Karpas-422 (cell line): ENCODE results near the gene CSTB. TPM values are rescaled to one million over a fixed set of nuclear protein-coding genes. Genes with fewer than 3 reads are reported as not detected.

Experiments
- DNase-seq: peaks from one replicate; pipeline ENCODE4 v3.0.0-alpha.2; 2015
- H2AFZ ChIP-seq: fragments of 200-600 bp; sonication (generic); 2 replicates; pipeline ENCODE4 v1.6.1; 2014; ENCODE audit warnings: antibody characterized with exemption, low read length, mixed read lengths
- H3K27ac ChIP-seq: fragments of 200-600 bp; sonication (generic); 2 replicates; pipeline ENCODE4 v1.5.1; 2014; ENCODE audit warnings: mild to moderate bottlenecking, low read length, moderate library complexity
- H3K27me3 ChIP-seq: fragments of 200-600 bp; sonication (generic); 2 replicates; pipeline ENCODE4 v1.6.1; 2014; ENCODE audit warnings: low read length, mixed read lengths
- H3K36me3 ChIP-seq: fragments of 200-600 bp; sonication (generic); 2 replicates; pipeline ENCODE4 v1.6.1; 2014; ENCODE audit warnings: low read length, mixed read lengths; ENCODE audit not compliant: insufficient read depth
- H3K4me1 ChIP-seq: fragments of 200-600 bp; sonication (generic); 2 replicates; pipeline ENCODE4 v1.6.1; 2014; ENCODE audit warnings: mild to moderate bottlenecking, low read length, mixed read lengths
- H3K4me2 ChIP-seq: fragments of 200-600 bp; sonication (generic); 2 replicates; pipeline ENCODE4 v1.6.1; 2014; ENCODE audit warnings: low read length, low read depth, mild to moderate bottlenecking; ENCODE audit not compliant: poor library complexity, severe bottlenecking
- H3K4me3 ChIP-seq: fragments of 200-600 bp; sonication (generic); 2 replicates; pipeline ENCODE4 v1.5.1; 2014; ENCODE audit warnings: mild to moderate bottlenecking, antibody characterized with exemption, low read length, mixed read lengths
- H3K79me2 ChIP-seq: fragments of 200-600 bp; sonication (generic); 2 replicates; pipeline ENCODE4 v1.6.1; 2014; ENCODE audit warnings: mild to moderate bottlenecking, low read length, mixed read lengths
- H3K9ac ChIP-seq: fragments of 200-600 bp; sonication (generic); 2 replicates; pipeline ENCODE4 v1.6.0; 2014; ENCODE audit warnings: low read length
- H3K9me2 ChIP-seq: fragments of 200-600 bp; sonication (generic), shearing (Covaris generic); replicated peaks from 2 replicates; pipeline ENCODE4 v1.6.0; 2014; ENCODE audit warnings: mild to moderate bottlenecking, low read length, moderate library complexity; ENCODE audit not compliant: insufficient read depth
- H3K9me3 ChIP-seq: fragments of 300-700, 200-600 bp; sonication (generic); 2 replicates; pipeline ENCODE4 v1.6.1; 2014; ENCODE audit warnings: low read length, mixed read lengths
- H4K20me1 ChIP-seq: fragments of 200-600 bp; sonication (generic); 2 replicates; pipeline ENCODE4 v1.6.1; 2014; ENCODE audit warnings: mild to moderate bottlenecking, antibody characterized with exemption, low read length, low read depth; ENCODE audit not compliant: insufficient read depth
- total RNA-seq: library from RNA; depleted of rRNA; stranded (reverse); fragments of >200 nt; shearing (Covaris generic); gene quantifications from 2 replicates; pipeline ENCODE4 v1.2.3, GENCODE V29; 2014; ENCODE audit warnings: low replicate concordance

CSTB gene
- total RNA-seq, 1 experiment from 2014 or later: 28.0 TPM

DNA sequence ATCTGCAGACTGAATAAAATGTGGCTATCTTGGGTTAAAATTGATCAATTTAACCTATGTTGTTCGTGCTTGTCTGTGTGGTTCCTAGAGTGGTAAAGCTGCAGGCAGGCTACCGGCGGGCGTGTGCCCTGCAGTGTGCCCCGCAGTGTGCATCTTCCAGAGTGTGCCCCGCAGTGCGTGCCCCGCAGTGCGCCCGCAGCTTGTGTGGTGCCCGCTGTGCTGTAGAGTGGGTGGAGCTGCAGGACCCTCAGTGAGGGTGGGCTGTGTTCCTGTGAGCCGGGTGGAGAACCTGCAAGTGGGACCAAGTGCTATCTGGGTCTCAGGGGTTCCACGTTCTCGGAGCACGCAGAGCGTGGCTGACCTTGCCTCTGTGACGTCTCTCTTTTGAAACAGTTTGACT lies 24.0 kb upstream of the CSTB start:
- Histone ChIP-seq H3K36me3 (peaks cover 24% of the 10 kb centered on the region), H3K79me2 (peaks cover 2% of the 10 kb centered on the region; the same call in 1 of the 2 replicates), H3K27me3 (no peaks in the 10 kb centered on the region), H3K9me3 (no peaks in the 10 kb centered on the region), H3K4me3 (no peak overlapping the region), H3K4me2 (no peak overlapping the region), H3K27ac (no peak overlapping the region), H3K4me1 (peaks cover 12% of the 10 kb centered on the region), H4K20me1 (no peaks in the 10 kb centered on the region), H3K9ac (no peak overlapping the region), H3K9me2 (no peaks in the 10 kb centered on the region), H2AFZ (no peak overlapping the region)
- no peak for DNase-seq

DNA sequence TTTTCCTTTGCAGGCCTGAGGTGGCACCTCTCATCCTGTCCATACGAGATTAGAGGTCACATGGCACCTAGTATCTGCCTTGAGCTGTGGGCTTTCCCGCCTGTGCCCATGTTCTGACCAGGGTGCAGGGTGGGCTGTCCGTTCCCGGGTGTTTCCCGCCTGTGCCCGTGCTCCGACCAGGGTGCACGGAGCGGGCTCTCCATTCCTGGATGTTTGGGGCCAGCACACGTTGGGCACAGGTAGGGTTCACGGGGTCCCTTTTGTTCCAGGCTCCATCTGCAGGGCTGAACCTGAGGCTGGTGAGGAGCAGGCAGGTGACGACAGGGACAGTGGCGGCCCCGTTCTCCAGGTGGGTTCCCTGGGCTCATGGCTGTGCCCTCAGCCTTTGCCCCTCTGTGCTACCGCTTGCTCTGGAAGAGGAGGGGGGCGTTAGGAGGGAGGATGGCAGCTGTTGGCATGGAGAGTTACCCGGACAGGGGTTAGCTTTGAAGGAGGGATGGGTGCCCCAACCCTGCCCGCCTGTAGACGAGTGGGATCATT lies 23.3 kb upstream of the CSTB start:
- Histone ChIP-seq H3K4me1 (peaks cover 4% of the 10 kb centered on the region), H3K9me3 (no peaks in the 10 kb centered on the region), H3K4me2 (no peak overlapping the region), H3K36me3 (peaks cover 24% of the 10 kb centered on the region), H3K9ac (no peak overlapping the region), H3K27ac (no peak overlapping the region), H3K4me3 (no peak overlapping the region), H3K27me3 (no peaks in the 10 kb centered on the region), H4K20me1 (0 out of 2 replicates have a peak, but pooled peaks cover 5% of the 10 kb centered on the region), H3K79me2 (peaks cover 7% of the 10 kb centered on the region; the same call in 1 of the 2 replicates), H2AFZ (no peak overlapping the region), H3K9me2 (no peaks in the 10 kb centered on the region)
- DNase-seq: no peak

- Histone ChIP-seq H4K20me1 (peaks cover 9% of the 10 kb centered on the region; the same call in 1 of the 2 replicates), H3K4me2 (no peak overlapping the region), H2AFZ (no peak overlapping the region), H3K9me2 (no peaks in the 10 kb centered on the region), H3K9me3 (no peaks in the 10 kb centered on the region), H3K4me1 (no peaks in the 10 kb centered on the region), H3K4me3 (no peak overlapping the region), H3K36me3 (peaks cover 32% of the 10 kb centered on the region), H3K27me3 (no peaks in the 10 kb centered on the region), H3K79me2 (peaks cover 12% of the 10 kb centered on the region; the same call in 1 of the 2 replicates), H3K9ac (no peak overlapping the region), H3K27ac (no peak overlapping the region)
- no peak for DNase-seq
These were observed 22.0 kb upstream of the CSTB start for GRCh38 chr21:43797925-43798715.

DNA sequence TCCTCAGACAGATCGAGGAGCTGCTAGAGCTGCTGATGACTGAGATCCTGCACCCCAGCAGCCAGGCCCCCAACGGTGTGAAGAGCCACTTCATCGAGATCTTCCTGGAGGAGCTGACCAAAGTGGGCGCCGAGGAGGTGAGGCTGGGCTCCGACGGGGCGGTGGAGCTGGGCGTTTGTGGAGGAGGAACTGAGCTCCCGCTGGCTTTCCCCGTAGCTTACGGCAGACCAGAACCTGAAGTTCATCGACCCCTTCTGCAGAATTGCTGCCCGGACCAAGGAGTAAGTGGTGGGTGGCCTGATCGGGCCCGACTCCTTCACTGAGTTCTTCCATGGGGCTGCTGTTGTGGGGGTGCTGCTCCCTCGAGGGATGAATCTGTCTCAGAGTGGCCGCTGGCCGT lies 21.3 kb upstream of the CSTB start:
- Histone ChIP-seq H3K9me2 (no peaks in the 10 kb centered on the region), H3K36me3 (peaks cover 39% of the 10 kb centered on the region), H3K9me3 (no peaks in the 10 kb centered on the region), H3K4me2 (no peak overlapping the region), H4K20me1 (peaks cover 9% of the 10 kb centered on the region; the same call in 1 of the 2 replicates), H3K79me2 (peaks cover 19% of the 10 kb centered on the region), H3K27ac (no peak overlapping the region), H3K27me3 (no peaks in the 10 kb centered on the region), H2AFZ (no peak overlapping the region), H3K4me1 (no peaks in the 10 kb centered on the region), H3K4me3 (no peak overlapping the region), H3K9ac (no peak overlapping the region)
- no peak for DNase-seq

- Histone ChIP-seq H3K79me2 (peaks cover 45% of the 10 kb centered on the region), H3K36me3 (peaks cover 44% of the 10 kb centered on the region)
These were observed 18.7 kb upstream of the CSTB start for GRCh38 chr21:43794857-43795256.

DNA sequence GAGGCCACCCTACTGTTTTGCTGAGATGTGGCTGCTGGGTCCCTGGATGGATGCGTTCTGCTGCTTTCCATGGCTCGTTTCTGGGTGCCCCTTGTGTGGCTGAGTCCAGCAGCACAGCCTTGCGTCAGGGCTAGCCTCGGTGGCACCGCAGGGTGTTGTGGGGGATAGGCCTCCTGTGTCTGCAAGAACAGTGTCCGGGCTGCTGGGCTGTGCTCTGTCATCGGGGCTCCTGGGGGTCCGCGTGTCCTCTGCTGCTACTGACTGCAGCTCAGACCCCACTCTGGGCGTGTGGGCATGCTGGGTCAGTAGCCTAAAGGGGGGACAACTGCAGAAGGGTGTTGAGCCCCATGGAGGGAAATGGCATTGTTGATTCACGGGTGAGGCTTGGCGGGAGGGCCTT lies 18.2 kb upstream of the CSTB start:
- Histone ChIP-seq H3K4me2 (no peak overlapping the region), H3K9me3 (no peaks in the 10 kb centered on the region), H3K4me3 (no peak overlapping the region), H3K9ac (no peak overlapping the region), H4K20me1 (peaks cover 17% of the 10 kb centered on the region), H3K27me3 (no peaks in the 10 kb centered on the region), H3K27ac (no peak overlapping the region), H2AFZ (no peak overlapping the region), H3K79me2 (peaks cover 50% of the 10 kb centered on the region), H3K36me3 (peaks cover 43% of the 10 kb centered on the region), H3K4me1 (peaks cover 11% of the 10 kb centered on the region), H3K9me2 (no peaks in the 10 kb centered on the region)
- DNase-seq: no peak

More at GRCh38 chr21:43794857-43795256, 18.7 kb upstream of the CSTB start:
- Histone ChIP-seq H3K9me2 (no peaks in the 10 kb centered on the region), H3K27ac (no peak overlapping the region), H2AFZ (no peak overlapping the region), H3K4me2 (no peak overlapping the region), H3K9me3 (no peaks in the 10 kb centered on the region), H3K4me3 (no peak overlapping the region), H3K4me1 (peaks cover 11% of the 10 kb centered on the region), H3K9ac (no peak overlapping the region), H4K20me1 (peaks cover 15% of the 10 kb centered on the region), H3K27me3 (no peaks in the 10 kb centered on the region)
- DNase-seq: no peak

GRCh38 chr21:43793243-43793642 lies 17.1 kb upstream of the CSTB start:
- H3K27ac ChIP-seq: no peak overlapping the region
- H3K4me2 ChIP-seq: no peak overlapping the region
- peaks cover 50% of the 10 kb centered on the region for H3K79me2 ChIP-seq
- no peaks in the 10 kb centered on the region for H3K9me2 ChIP-seq
- peaks cover 17% of the 10 kb centered on the region for H4K20me1 ChIP-seq
- peaks cover 17% of the 10 kb centered on the region for H3K4me1 ChIP-seq
- no peak overlapping the region for H2AFZ ChIP-seq
- no peak overlapping the region for H3K9ac ChIP-seq
- no peaks in the 10 kb centered on the region for H3K9me3 ChIP-seq
- H3K36me3 ChIP-seq: peaks cover 39% of the 10 kb centered on the region
- no peak overlapping the region for H3K4me3 ChIP-seq
- no peaks in the 10 kb centered on the region for H3K27me3 ChIP-seq
- DNase-seq: no peak

GRCh38 chr21:43792406-43792805 lies 16.3 kb upstream of the CSTB start:
- Histone ChIP-seq H3K36me3 (peaks cover 39% of the 10 kb centered on the region), H3K4me3 (no peak overlapping the region)

More at GRCh38 chr21:43792406-43792805, 16.3 kb upstream of the CSTB start:
- peaks cover 17% of the 10 kb centered on the region for H4K20me1 ChIP-seq
- no peak overlapping the region for H2AFZ ChIP-seq
- H3K9me3 ChIP-seq: no peaks in the 10 kb centered on the region
- no peak overlapping the region for H3K4me2 ChIP-seq
- no peaks in the 10 kb centered on the region for H3K9me2 ChIP-seq
- H3K79me2 ChIP-seq: peaks cover 50% of the 10 kb centered on the region
- no peak overlapping the region for H3K9ac ChIP-seq
- no peak overlapping the region for H3K27ac ChIP-seq
- no peaks in the 10 kb centered on the region for H3K27me3 ChIP-seq
- DNase-seq: no peak
- peaks cover 17% of the 10 kb centered on the region for H3K4me1 ChIP-seq
